Naive thymus-derived CD8-positive, alpha-beta T cell (primary cell): ENCODE data around the gene OR10AD1. TPM values are rescaled to one million over a fixed set of nuclear protein-coding genes. Genes with fewer than 3 reads are reported as not detected.

Experiments
- ATAC-seq, 2 donors: fragments of 150-1000 bp; cut with Tn5 transposase in 1 of 2; sonication (Bioruptor Pico), chemical (Tn5 transposase) in 1 of 2; 1 replicate in 1 of 2; 2 replicates in 1 of 2; pipeline ENCODE4 v1.10.0; 2021; ENCODE audit warnings: mild to moderate bottlenecking in 2 of 2, moderate library complexity in 2 of 2
- POLR2A ChIA-PET: fragments of 350-600 bp; sonication (Branson Sonifier 250); formaldehyde crosslinking; loops from one replicate; lab custom pipeline; 2021; ENCODE audit warnings: antibody characterized with exemption; lab: Charles Lee
- DNase-seq, 10 donors: peaks; one replicate each; pipeline versions ENCODE4 v3.0.0 to v3.0.0-alpha.2; 2020 to 2022
- H3K27ac Mint-ChIP-seq, 10 donors: one replicate each; pipeline ENCODE4 v1.8.0; 2020 to 2022; ENCODE audit warnings: mild to moderate bottlenecking in 10 of 10, mixed read lengths in 10 of 10, moderate library complexity in 4 of 10, inconsistent platforms in 1 of 10
- H3K27me3 Mint-ChIP-seq, 5 donors: one replicate each; pipeline ENCODE4 v1.8.0; 2021 to 2022; ENCODE audit warnings: mixed read lengths in 5 of 5
- H3K36me3 Mint-ChIP-seq, 3 donors: one replicate each; pipeline ENCODE4 v1.8.0; 2020 to 2022; ENCODE audit warnings: mixed read lengths in 3 of 3, mild to moderate bottlenecking in 2 of 3, inconsistent platforms in 1 of 3
- H3K4me1 Mint-ChIP-seq, 4 donors: one replicate each; pipeline ENCODE4 v1.8.0; 2021 to 2022; ENCODE audit warnings: mixed read lengths in 4 of 4
- H3K4me3 Mint-ChIP-seq, 10 donors: one replicate each; pipeline ENCODE4 v1.8.0; 2020 to 2022; ENCODE audit warnings: mild to moderate bottlenecking in 10 of 10, mixed read lengths in 10 of 10, moderate library complexity in 6 of 10, inconsistent platforms in 1 of 10
- H3K9me3 Mint-ChIP-seq, 9 donors: one replicate each; pipeline ENCODE4 v1.8.0; 2020 to 2022; ENCODE audit warnings: mixed read lengths in 9 of 9, mild to moderate bottlenecking in 3 of 9, inconsistent platforms in 1 of 9, moderate library complexity in 1 of 9
- polyA plus RNA-seq, 3 donors: library from polyadenylated mRNA; unstranded; fragments of 300-500 nt; fragmentation: Illumina TruSeq; gene quantifications; one replicate each; pipeline ENCODE4 v1.2.3, GENCODE V29; 2021
- total RNA-seq, 8 experiments: library from RNA in 2 of 8; stranded (reverse) in 2 of 8; gene quantifications; one replicate each; pipeline ENCODE4 v1.2.3 and lab custom pipeline; 2021 to 2026

OR10AD1 gene
- total and polyA plus RNA-seq, 5 experiments from 2014 or later = not detected

GRCh38 chr12:48202766-48203165 is 326 bp downstream of the OR10AD1 start:
- Mint-ChIP-seq H3K9me3 (peaks cover 13 to 69% (median 48%) of the 10 kb centered on the region in 9 donors), H3K36me3 (peaks cover 29 to 60% (median 50%) of the 10 kb centered on the region in 3 donors), H3K4me3 (peak overlapping the region in 1 of 10 donors; percentile 10), H3K4me1 (peaks cover 38 to 50% (median 44%) of the 10 kb centered on the region in 4 donors), H3K27ac (peak overlapping the region in 5 of 10 donors; percentile 13 to 74 (median 48)), H3K27me3 (no peaks in the 10 kb centered on the region)
- ATAC-seq (no peak), DNase-seq (no peak)
- POLR2A ChIA-PET = interaction anchor here (1.6 kb wide), 1 partner anchor 10 kb away, joined by 3 read pairs; no protein-coding TSS in a partner anchor

GRCh38 chr12:48201516-48201915 is 1.6 kb downstream of the OR10AD1 start:
- Mint-ChIP-seq H3K36me3 (peaks cover 29 to 51% (median 46%) of the 10 kb centered on the region in 3 donors), H3K27me3 (no peaks in the 10 kb centered on the region), H3K4me3 (peak overlapping the region in 7 of 10 donors; percentile 2 to 90 (median 46)), H3K4me1 (peaks cover 39 to 58% (median 47%) of the 10 kb centered on the region in 4 donors), H3K27ac (peak overlapping the region in 7 of 10 donors; percentile 27 to 99 (median 73)), H3K9me3 (peaks cover 9 to 57% (median 42%) of the 10 kb centered on the region in 9 donors)
- DNase-seq = no peak
- no peak for ATAC-seq
- POLR2A ChIA-PET = interaction anchor here (0.6 to 5.0 kb wide), 8 partner anchors 11 to 179 kb away, joined by 3 to 41 read pairs (median 3); partner anchors contain the start of genes ASB8 and CCDC184

GRCh38 chr12:48201091-48201490 is 2.0 kb downstream of the OR10AD1 start:
- peaks cover 6 to 53% (median 38%) of the 10 kb centered on the region in 9 donors for H3K9me3 Mint-ChIP-seq
- peak overlapping the region; percentile 65 to 97 (median 89) for H3K4me3 Mint-ChIP-seq
- ATAC-seq (no peak), DNase-seq (no peak)
- H3K36me3 Mint-ChIP-seq = peaks cover 26 to 47% (median 43%) of the 10 kb centered on the region in 3 donors
- POLR2A ChIA-PET = interaction anchor here (0.7 to 5.0 kb wide), 6 partner anchors 11 to 179 kb away, joined by 3 to 41 read pairs (median 4); partner anchors contain the start of genes ASB8 and CCDC184
- H3K27me3 Mint-ChIP-seq = no peaks in the 10 kb centered on the region
- peaks cover 39 to 58% (median 49%) of the 10 kb centered on the region in 4 donors for H3K4me1 Mint-ChIP-seq
- peak overlapping the region; percentile 91 to 99 (median 96) for H3K27ac Mint-ChIP-seq

- DNase-seq = peak in 4 of 10 donors; percentile 6 to 45 (median 26)
- Mint-ChIP-seq H3K4me1 (peaks cover 41 to 60% (median 52%) of the 10 kb centered on the region in 4 donors), H3K36me3 (peaks cover 24 to 40% (median 37%) of the 10 kb centered on the region in 3 donors), H3K27ac (peak overlapping the region; percentile 91 to 99 (median 96)), H3K27me3 (peaks cover 0 to 3% (median 0%) of the 10 kb centered on the region in 5 donors), H3K4me3 (peak overlapping the region; percentile 83 to 97 (median 89)), H3K9me3 (peaks cover 6 to 45% (median 34%) of the 10 kb centered on the region in 9 donors)
- POLR2A ChIA-PET = interaction anchor here (0.7 to 5.0 kb wide), 16 partner anchors 8 to 757 kb away, joined by 3 to 41 read pairs (median 4); partner anchors contain the start of genes ARF3, ASB8, CCDC184 and SENP1
- ATAC-seq = no peak
Observed at GRCh38 chr12:48199774-48200221, 3.3 kb downstream of the OR10AD1 start.

GRCh38 chr12:48198985-48199384 is 4.1 kb downstream of the OR10AD1 start:
- peak overlapping the region; percentile 83 to 97 (median 89) for H3K4me3 Mint-ChIP-seq
- H3K9me3 Mint-ChIP-seq = peaks cover 6 to 36% (median 26%) of the 10 kb centered on the region in 9 donors
- peaks cover 0 to 7% (median 5%) of the 10 kb centered on the region in 5 donors for H3K27me3 Mint-ChIP-seq
- POLR2A ChIA-PET = interaction anchor here (0.6 to 5.0 kb wide), 22 partner anchors 9 to 702 kb away, joined by 3 to 41 read pairs (median 4); partner anchors contain the start of genes ASB8, CCDC184, RPAP3 and SENP1
- H3K4me1 Mint-ChIP-seq = peaks cover 37 to 55% (median 49%) of the 10 kb centered on the region in 4 donors
- peaks cover 19 to 32% (median 29%) of the 10 kb centered on the region in 3 donors for H3K36me3 Mint-ChIP-seq
- ATAC-seq (no peak), DNase-seq (no peak)
- peak overlapping the region; percentile 91 to 99 (median 96) for H3K27ac Mint-ChIP-seq

GRCh38 chr12:48198672-48198971 is 4.5 kb downstream of the OR10AD1 start:
- peak overlapping the region; percentile 83 to 97 (median 89) for H3K4me3 Mint-ChIP-seq
- peaks cover 37 to 55% (median 47%) of the 10 kb centered on the region in 4 donors for H3K4me1 Mint-ChIP-seq
- peak overlapping the region; percentile 91 to 99 (median 96) for H3K27ac Mint-ChIP-seq
- POLR2A ChIA-PET = interaction anchor here (0.6 to 5.0 kb wide), 17 partner anchors 12 to 702 kb away, joined by 3 to 41 read pairs (median 4); partner anchors contain the start of genes ASB8, CCDC184, RPAP3 and SENP1
- ATAC-seq = peak; percentile 19 to 27
- DNase-seq = peak in 3 of 10 donors; percentile 17 to 23 (median 17)
- peaks cover 18 to 30% (median 26%) of the 10 kb centered on the region in 3 donors for H3K36me3 Mint-ChIP-seq
- H3K9me3 Mint-ChIP-seq = peaks cover 6 to 33% (median 23%) of the 10 kb centered on the region in 9 donors
- peaks cover 0 to 9% (median 6%) of the 10 kb centered on the region in 5 donors for H3K27me3 Mint-ChIP-seq

GRCh38 chr12:48197971-48198671 is 5.0 kb downstream of the OR10AD1 start:
- peak overlapping the region; percentile 83 to 97 (median 89) for H3K4me3 Mint-ChIP-seq
- peaks cover 0 to 14% (median 8%) of the 10 kb centered on the region in 5 donors for H3K27me3 Mint-ChIP-seq
- H3K36me3 Mint-ChIP-seq = peaks cover 14 to 26% (median 21%) of the 10 kb centered on the region in 3 donors
- POLR2A ChIA-PET = interaction anchor here (0.6 to 5.0 kb wide), 16 partner anchors 9 to 492 kb away, joined by 3 to 41 read pairs (median 4); partner anchors contain the start of genes ASB8, CCDC184, RPAP3 and SENP1
- peaks cover 5 to 28% (median 19%) of the 10 kb centered on the region in 9 donors for H3K9me3 Mint-ChIP-seq
- peaks cover 35 to 55% (median 45%) of the 10 kb centered on the region in 4 donors for H3K4me1 Mint-ChIP-seq
- ATAC-seq (peak; percentile 87 to 89), DNase-seq (peak; percentile 68 to 95 (median 84))
- peak overlapping the region; percentile 91 to 99 (median 96) for H3K27ac Mint-ChIP-seq

- H3K27ac Mint-ChIP-seq = peak overlapping the region; percentile 91 to 99 (median 96)
- DNase-seq = peak in 5 of 10 donors; percentile 15 to 65 (median 61)
- peaks cover 10 to 20% (median 15%) of the 10 kb centered on the region in 3 donors for H3K36me3 Mint-ChIP-seq
- peak overlapping the region; percentile 83 to 97 (median 89) for H3K4me3 Mint-ChIP-seq
- H3K9me3 Mint-ChIP-seq = peaks cover 0 to 22% (median 14%) of the 10 kb centered on the region in 9 donors
- peaks cover 1 to 14% (median 8%) of the 10 kb centered on the region in 5 donors for H3K27me3 Mint-ChIP-seq
- POLR2A ChIA-PET = interaction anchor here (0.6 to 5.0 kb wide), 13 partner anchors 8 to 492 kb away, joined by 3 to 41 read pairs (median 5); partner anchors contain the start of genes ASB8, CCDC184, RPAP3 and SENP1
- peak; percentile 48 to 58 for ATAC-seq
- peaks cover 29 to 52% (median 39%) of the 10 kb centered on the region in 4 donors for H3K4me1 Mint-ChIP-seq
Observed at GRCh38 chr12:48197549-48197970, 5.5 kb downstream of the OR10AD1 start.

- Mint-ChIP-seq H3K4me3 (no peak overlapping the region), H3K4me1 (peaks cover 8 to 26% (median 13%) of the 10 kb centered on the region in 4 donors), H3K27ac (no peak overlapping the region), H3K9me3 (no peaks in the 10 kb centered on the region), H3K27me3 (peaks cover 2 to 14% (median 8%) of the 10 kb centered on the region in 5 donors), H3K36me3 (no peaks in the 10 kb centered on the region)
- POLR2A ChIA-PET = no interaction called here
- no peak for ATAC-seq
- DNase-seq = no peak
Observed at GRCh38 chr12:48194799-48195201, 8.3 kb downstream of the OR10AD1 start.

GRCh38 chr12:48193623-48194022 is 9.5 kb downstream of the OR10AD1 start:
- Mint-ChIP-seq H3K9me3 (no peaks in the 10 kb centered on the region), H3K27me3 (peaks cover 2 to 14% (median 8%) of the 10 kb centered on the region in 5 donors), H3K4me1 (peaks cover 0 to 17% (median 6%) of the 10 kb centered on the region in 4 donors), H3K4me3 (no peak overlapping the region), H3K36me3 (no peaks in the 10 kb centered on the region), H3K27ac (no peak overlapping the region)
- DNase-seq = no peak
- POLR2A ChIA-PET = interaction anchor here (0.6 kb wide), 1 partner anchor 533 kb away, joined by 4 read pairs; no protein-coding TSS in a partner anchor
- ATAC-seq = no peak

GRCh38 chr12:48192861-48193260 is 10.2 kb downstream of the OR10AD1 start:
- ATAC-seq (no peak), DNase-seq (no peak)
- Mint-ChIP-seq H3K9me3 (no peaks in the 10 kb centered on the region), H3K27me3 (peaks cover 2 to 14% (median 8%) of the 10 kb centered on the region in 5 donors), H3K4me1 (peaks cover 0 to 17% (median 6%) of the 10 kb centered on the region in 4 donors), H3K4me3 (no peak overlapping the region), H3K36me3 (no peaks in the 10 kb centered on the region), H3K27ac (no peak overlapping the region)
- POLR2A ChIA-PET = no interaction called here

- POLR2A ChIA-PET = no interaction called here
- H3K27me3 Mint-ChIP-seq = peaks cover 2 to 17% (median 12%) of the 10 kb centered on the region in 5 donors
- ATAC-seq = no peak
Observed at GRCh38 chr12:48191096-48191495, 12.0 kb downstream of the OR10AD1 start.

More at GRCh38 chr12:48191096-48191495, 12.0 kb downstream of the OR10AD1 start:
- no peak overlapping the region for H3K27ac Mint-ChIP-seq
- peaks cover 0 to 5% (median 2%) of the 10 kb centered on the region in 4 donors for H3K4me1 Mint-ChIP-seq
- DNase-seq = no peak
- H3K36me3 Mint-ChIP-seq = no peaks in the 10 kb centered on the region
- H3K9me3 Mint-ChIP-seq = no peaks in the 10 kb centered on the region
- H3K4me3 Mint-ChIP-seq = no peak overlapping the region
